ENCODE measurements around the gene FUCA1.

DNA sequence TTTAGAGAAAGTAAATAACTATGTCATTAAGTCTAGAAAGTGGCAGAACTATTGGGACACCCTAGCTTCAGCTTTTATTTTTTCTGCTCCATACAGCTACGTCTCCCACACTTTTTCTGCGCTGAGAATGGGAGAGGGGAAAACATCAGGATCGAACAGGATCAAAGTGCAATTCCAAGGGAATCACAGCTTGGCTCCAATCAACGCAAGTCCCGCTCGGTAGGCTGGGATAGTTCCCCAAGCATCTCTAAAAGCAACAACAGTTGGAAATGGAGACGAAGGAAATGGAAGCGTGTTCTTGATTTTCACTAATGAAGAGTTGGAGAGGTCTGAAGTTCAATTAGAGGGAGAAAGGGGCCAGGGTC, 43.4 kb downstream of the FUCA1 start:
- no peak for TF ChIP-seq JUND (IDR thresholded peaks at IDR 0.05; ENCODE audit: low read length)
- TF ChIP-seq EZH2 (IDR thresholded peaks at IDR 0.05; ENCODE audit: low read depth, low read length, severe bottlenecking), result no peak
- TF ChIP-seq, protein P1, sequence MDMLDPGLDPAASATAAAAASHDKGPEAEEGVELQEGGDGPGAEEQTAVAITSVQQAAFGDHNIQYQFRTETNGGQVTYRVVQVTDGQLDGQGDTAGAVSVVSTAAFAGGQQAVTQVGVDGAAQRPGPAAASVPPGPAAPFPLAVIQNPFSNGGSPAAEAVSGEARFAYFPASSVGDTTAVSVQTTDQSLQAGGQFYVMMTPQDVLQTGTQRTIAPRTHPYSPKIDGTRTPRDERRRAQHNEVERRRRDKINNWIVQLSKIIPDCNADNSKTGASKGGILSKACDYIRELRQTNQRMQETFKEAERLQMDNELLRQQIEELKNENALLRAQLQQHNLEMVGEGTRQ (IDR thresholded peaks at IDR 0.05; ENCODE audit: low read length), result no peak
- TF ChIP-seq, protein P2, sequence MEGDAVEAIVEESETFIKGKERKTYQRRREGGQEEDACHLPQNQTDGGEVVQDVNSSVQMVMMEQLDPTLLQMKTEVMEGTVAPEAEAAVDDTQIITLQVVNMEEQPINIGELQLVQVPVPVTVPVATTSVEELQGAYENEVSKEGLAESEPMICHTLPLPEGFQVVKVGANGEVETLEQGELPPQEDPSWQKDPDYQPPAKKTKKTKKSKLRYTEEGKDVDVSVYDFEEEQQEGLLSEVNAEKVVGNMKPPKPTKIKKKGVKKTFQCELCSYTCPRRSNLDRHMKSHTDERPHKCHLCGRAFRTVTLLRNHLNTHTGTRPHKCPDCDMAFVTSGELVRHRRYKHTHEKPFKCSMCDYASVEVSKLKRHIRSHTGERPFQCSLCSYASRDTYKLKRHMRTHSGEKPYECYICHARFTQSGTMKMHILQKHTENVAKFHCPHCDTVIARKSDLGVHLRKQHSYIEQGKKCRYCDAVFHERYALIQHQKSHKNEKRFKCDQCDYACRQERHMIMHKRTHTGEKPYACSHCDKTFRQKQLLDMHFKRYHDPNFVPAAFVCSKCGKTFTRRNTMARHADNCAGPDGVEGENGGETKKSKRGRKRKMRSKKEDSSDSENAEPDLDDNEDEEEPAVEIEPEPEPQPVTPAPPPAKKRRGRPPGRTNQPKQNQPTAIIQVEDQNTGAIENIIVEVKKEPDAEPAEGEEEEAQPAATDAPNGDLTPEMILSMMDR (IDR thresholded peaks at IDR 0.05; ENCODE audit: control extremely low read depth in 1 of 3, insufficient read depth in 1 of 3, low read depth in 1 of 3, low read length in 3 of 3), result no peak
- TF ChIP-seq, protein P3, sequence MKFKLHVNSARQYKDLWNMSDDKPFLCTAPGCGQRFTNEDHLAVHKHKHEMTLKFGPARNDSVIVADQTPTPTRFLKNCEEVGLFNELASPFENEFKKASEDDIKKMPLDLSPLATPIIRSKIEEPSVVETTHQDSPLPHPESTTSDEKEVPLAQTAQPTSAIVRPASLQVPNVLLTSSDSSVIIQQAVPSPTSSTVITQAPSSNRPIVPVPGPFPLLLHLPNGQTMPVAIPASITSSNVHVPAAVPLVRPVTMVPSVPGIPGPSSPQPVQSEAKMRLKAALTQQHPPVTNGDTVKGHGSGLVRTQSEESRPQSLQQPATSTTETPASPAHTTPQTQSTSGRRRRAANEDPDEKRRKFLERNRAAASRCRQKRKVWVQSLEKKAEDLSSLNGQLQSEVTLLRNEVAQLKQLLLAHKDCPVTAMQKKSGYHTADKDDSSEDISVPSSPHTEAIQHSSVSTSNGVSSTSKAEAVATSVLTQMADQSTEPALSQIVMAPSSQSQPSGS (IDR thresholded peaks at IDR 0.05; ENCODE audit: low read length), result no peak
- no peak for TF ChIP-seq ZNF274 (IDR thresholded peaks at IDR 0.05; ENCODE audit: borderline replicate concordance, extremely low read depth, low read length)
- TF ChIP-seq TAF1 (IDR thresholded peaks at IDR 0.05; ENCODE audit: low read depth, low read length), result no peak
- no peak for TF ChIP-seq EP300 (IDR thresholded peaks at IDR 0.05; ENCODE audit: borderline replicate concordance in 1 of 2, low read depth in 2 of 2, low read length in 2 of 2)
- TF ChIP-seq TEAD4 (IDR thresholded peaks at IDR 0.05; ENCODE audit: low read depth, low read length), result no peak

All from H1 (cell line).